Astrocyte (in vitro differentiated cells and primary cell): ENCODE measurements around the gene IGSF3. TPM values are rescaled to one million over a fixed set of nuclear protein-coding genes. Genes with fewer than 3 reads are reported as not detected.
A peak's percentile ranks its signal among the peaks of the same experiment; 100 is the strongest.

ENCODE experiments used
- DNase-seq: peaks from one replicate; pipeline ENCODE4 v3.0.0-alpha.2; 2010; ENCODE audit warnings: low read depth
- FAIRE-seq: peaks from 2 replicates; lab custom pipeline; 2011; peaks lifted over from hg19 to GRCh38; lab: Jason Lieb, UNC
- H2AFZ ChIP-seq: 2 replicates; pipeline ENCODE4 v1.6.0; 2012; ENCODE audit warnings: low read depth, low read length, inconsistent platforms
- H3K27ac ChIP-seq: 2 replicates; pipeline ENCODE4 v1.5.1; 2011; ENCODE audit warnings: low read depth, low read length, inconsistent platforms
- H3K27me3 ChIP-seq: 2 replicates; pipeline ENCODE4 v1.6.0; 2011; ENCODE audit warnings: low read length, inconsistent platforms; ENCODE audit not compliant: insufficient read depth
- H3K36me3 ChIP-seq: 2 replicates; pipeline ENCODE4 v1.5.1; 2011; ENCODE audit warnings: low read length, inconsistent platforms; ENCODE audit not compliant: insufficient read depth
- H3K4me1 ChIP-seq: 2 replicates; pipeline ENCODE4 v1.5.1; 2011; ENCODE audit warnings: low read length, inconsistent platforms; ENCODE audit not compliant: insufficient read depth
- H3K4me2 ChIP-seq: 2 replicates; pipeline ENCODE4 v1.6.0; 2012; ENCODE audit warnings: low read length, inconsistent platforms
- H3K4me3 ChIP-seq: 2 replicates; pipeline ENCODE4 v1.5.1; 2011; ENCODE audit warnings: low read depth, mild to moderate bottlenecking, low read length, inconsistent platforms; ENCODE audit not compliant: insufficient read depth
- H3K79me2 ChIP-seq: 2 replicates; pipeline ENCODE4 v1.6.0; 2012; ENCODE audit warnings: mild to moderate bottlenecking, low read length, inconsistent platforms; ENCODE audit not compliant: insufficient read depth
- H3K9ac ChIP-seq: 2 replicates; pipeline ENCODE4 v1.6.0; 2012; ENCODE audit warnings: mild to moderate bottlenecking, low read length, inconsistent platforms
- H3K9me3 ChIP-seq: 2 replicates; pipeline ENCODE4 v1.5.1; 2012; ENCODE audit warnings: low read depth, mild to moderate bottlenecking, low read length, inconsistent platforms; ENCODE audit not compliant: insufficient read depth
- H4K20me1 ChIP-seq: 2 replicates; pipeline ENCODE4 v1.6.0; 2012; ENCODE audit warnings: low read length, inconsistent platforms; ENCODE audit not compliant: insufficient read depth
- H3K27ac Mint-ChIP-seq: one replicate; pipeline ENCODE4 v1.8.0; 2021; ENCODE audit warnings: mild to moderate bottlenecking, mixed read lengths; ENCODE audit not compliant: unreplicated experiment
- H3K27me3 Mint-ChIP-seq: one replicate; pipeline ENCODE4 v1.8.0; 2021; ENCODE audit warnings: low read depth, mixed read lengths; ENCODE audit not compliant: unreplicated experiment
- H3K36me3 Mint-ChIP-seq: one replicate; pipeline ENCODE4 v1.8.0; 2021; ENCODE audit warnings: low read depth, mixed read lengths; ENCODE audit not compliant: unreplicated experiment
- H3K4me1 Mint-ChIP-seq: one replicate; pipeline ENCODE4 v1.8.0; 2021; ENCODE audit warnings: low read depth, mixed read lengths; ENCODE audit not compliant: unreplicated experiment
- H3K4me3 Mint-ChIP-seq: one replicate; pipeline ENCODE4 v1.8.0; 2021; ENCODE audit warnings: mild to moderate bottlenecking, moderate library complexity, mixed read lengths; ENCODE audit not compliant: unreplicated experiment
- H3K9me3 Mint-ChIP-seq: one replicate; pipeline ENCODE4 v1.8.0; 2021; ENCODE audit warnings: mild to moderate bottlenecking, mixed read lengths; ENCODE audit not compliant: unreplicated experiment
- CTCF ChIP-seq: IDR thresholded peaks from 2 replicates; pipeline ENCODE4 v1.5.1; 2011; ENCODE audit warnings: low read depth, mild to moderate bottlenecking, inconsistent platforms, low read length, moderate library complexity; ENCODE audit not compliant: insufficient read depth
- EZH2 ChIP-seq: IDR thresholded peaks from 2 replicates; pipeline ENCODE4 v1.6.1; 2012; ENCODE audit warnings: mild to moderate bottlenecking, low read length, inconsistent platforms; ENCODE audit not compliant: insufficient read depth
- total RNA-seq: library from RNA; stranded (reverse); gene quantifications from 2 replicates; pipeline ENCODE4 v1.2.1, GENCODE V29; 2021

IGSF3 gene
- total RNA-seq, 1 donor from 2014 or later = 11.7 TPM

GRCh38 chr1:116587501-116588227, 79.9 kb downstream of the IGSF3 start:
- Mint-ChIP-seq H3K27ac (peak overlapping the region; percentile 59), H3K4me1 (peaks cover 36% of the 10 kb centered on the region), H3K9me3 (peaks cover 2% of the 10 kb centered on the region), H3K36me3 (peaks cover 2% of the 10 kb centered on the region), H3K4me3 (no peak overlapping the region), H3K27me3 (no peaks in the 10 kb centered on the region)
- Histone ChIP-seq H4K20me1 (no peaks in the 10 kb centered on the region), H3K27me3 (no peaks in the 10 kb centered on the region), H3K36me3 (no peaks in the 10 kb centered on the region), H3K27ac (no peak overlapping the region), H3K9ac (no peak overlapping the region), H2AFZ (no peak overlapping the region), H3K4me3 (no peak overlapping the region), H3K4me1 (no peaks in the 10 kb centered on the region), H3K9me3 (no peaks in the 10 kb centered on the region), H3K4me2 (no peak overlapping the region), H3K79me2 (no peaks in the 10 kb centered on the region)
- FAIRE-seq = no peak
- TF ChIP-seq EZH2 (no peak), CTCF (no peak)
- no peak for DNase-seq

- peaks cover 2% of the 10 kb centered on the region for H3K9me3 Mint-ChIP-seq
- H3K36me3 Mint-ChIP-seq = peaks cover 2% of the 10 kb centered on the region
Observed at GRCh38 chr1:116586741-116587143, 80.8 kb downstream of the IGSF3 start.

More at GRCh38 chr1:116586741-116587143, 80.8 kb downstream of the IGSF3 start:
- TF ChIP-seq CTCF (no peak), EZH2 (no peak)
- Histone ChIP-seq H3K79me2 (no peaks in the 10 kb centered on the region), H3K4me2 (no peak overlapping the region), H3K4me1 (no peaks in the 10 kb centered on the region), H3K9me3 (no peaks in the 10 kb centered on the region), H2AFZ (no peak overlapping the region), H3K36me3 (no peaks in the 10 kb centered on the region), H4K20me1 (no peaks in the 10 kb centered on the region), H3K27me3 (no peaks in the 10 kb centered on the region), H3K27ac (no peak overlapping the region), H3K4me3 (no peak overlapping the region), H3K9ac (no peak overlapping the region)
- Mint-ChIP-seq H3K4me3 (no peak overlapping the region), H3K4me1 (peaks cover 42% of the 10 kb centered on the region), H3K27ac (no peak overlapping the region), H3K27me3 (no peaks in the 10 kb centered on the region)
- DNase-seq (no peak), FAIRE-seq (no peak)
